SHP77 treated with DMSO at 0.1 percent for 48 hours (cell line): Measurements from ENCODE around the gene GRK4.
"Not testable (repeated sequence)": the region's sequence is repeated elsewhere in the genome, so short reads cannot be mapped to it uniquely, and the experiment has no call there.

ENCODE experiments used
- DNase-seq: peaks from one replicate; lab custom pipeline; 2025; lab: John Stamatoyannopoulos, UW

Gene GRK4

DNA sequence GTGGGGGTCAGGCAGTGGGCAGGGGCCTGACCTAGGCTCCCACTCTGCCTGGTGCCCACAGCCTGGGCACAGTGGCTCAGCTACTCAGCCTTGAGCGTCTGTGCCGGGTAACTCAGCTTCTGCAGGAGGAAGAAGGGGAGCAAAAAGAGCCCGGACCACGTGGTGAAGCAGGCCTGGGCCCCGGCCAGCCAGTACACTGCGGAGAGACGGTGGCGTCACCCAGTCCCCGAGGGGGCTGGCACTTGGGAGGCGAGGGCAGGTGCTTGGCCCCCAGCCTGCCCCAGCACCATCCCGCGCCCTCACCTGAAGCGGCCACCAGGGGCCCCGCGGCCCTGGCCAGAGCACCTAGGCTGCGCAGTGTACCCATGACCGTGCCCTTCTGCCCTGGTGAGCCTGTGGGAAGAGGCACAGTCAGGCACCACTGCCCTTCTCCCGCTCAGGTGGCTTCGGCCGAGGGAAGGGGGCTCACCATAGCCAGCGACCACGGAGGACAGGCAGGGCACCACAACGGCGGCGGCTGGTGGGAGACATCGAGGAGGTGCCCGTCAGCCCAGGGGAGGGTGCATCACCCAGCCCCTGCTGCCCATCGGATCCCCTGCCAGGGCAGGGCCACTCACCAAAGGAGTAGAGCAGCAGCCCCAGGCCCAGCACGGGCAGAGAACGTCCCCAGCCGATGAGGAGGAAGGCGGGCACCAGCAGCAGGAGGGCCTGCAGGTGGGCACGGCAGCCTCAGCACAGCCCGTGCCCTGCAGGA is 32.4 kb upstream of the GRK4 start:
- no peak for DNase-seq

DNA sequence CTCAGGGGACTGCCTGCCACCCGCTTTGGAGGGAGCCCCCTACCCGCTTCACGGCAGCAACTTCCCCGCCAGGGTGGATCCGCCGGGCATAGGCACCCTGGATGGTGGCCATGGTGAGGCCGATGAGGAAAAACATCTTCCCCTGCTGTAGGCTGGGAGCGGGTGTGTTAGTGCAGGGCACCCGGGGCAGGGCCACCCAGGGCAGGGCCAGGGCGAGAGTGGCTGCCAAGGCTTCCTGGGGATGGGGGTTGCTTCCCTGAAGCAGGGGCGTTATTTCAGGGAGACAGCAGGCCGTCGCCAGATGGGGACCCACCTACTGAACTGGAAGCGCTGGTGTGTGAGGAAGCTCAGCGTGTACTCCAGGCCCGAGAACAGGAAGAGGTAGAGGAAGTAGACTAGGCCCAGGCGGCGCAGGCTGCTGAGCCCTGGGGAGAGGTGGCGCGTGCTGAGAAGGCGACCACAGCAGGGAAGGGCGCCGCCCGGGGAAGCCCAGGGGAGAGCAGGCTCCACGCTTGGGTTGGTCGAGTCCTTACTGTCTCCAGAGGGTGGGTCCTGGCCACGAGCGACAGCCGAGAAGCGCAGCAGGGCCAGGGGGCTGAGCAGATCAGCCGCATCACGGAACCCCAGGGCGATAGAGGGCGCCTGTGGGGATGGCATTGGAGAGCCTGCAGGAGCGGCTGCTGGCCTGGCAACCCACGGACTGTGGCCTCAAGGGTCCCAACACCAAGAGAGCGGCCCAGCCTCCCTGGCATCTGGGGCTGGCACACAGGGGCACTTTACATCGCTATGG is 31.7 kb upstream of the GRK4 start:
- no peak for DNase-seq

DNA sequence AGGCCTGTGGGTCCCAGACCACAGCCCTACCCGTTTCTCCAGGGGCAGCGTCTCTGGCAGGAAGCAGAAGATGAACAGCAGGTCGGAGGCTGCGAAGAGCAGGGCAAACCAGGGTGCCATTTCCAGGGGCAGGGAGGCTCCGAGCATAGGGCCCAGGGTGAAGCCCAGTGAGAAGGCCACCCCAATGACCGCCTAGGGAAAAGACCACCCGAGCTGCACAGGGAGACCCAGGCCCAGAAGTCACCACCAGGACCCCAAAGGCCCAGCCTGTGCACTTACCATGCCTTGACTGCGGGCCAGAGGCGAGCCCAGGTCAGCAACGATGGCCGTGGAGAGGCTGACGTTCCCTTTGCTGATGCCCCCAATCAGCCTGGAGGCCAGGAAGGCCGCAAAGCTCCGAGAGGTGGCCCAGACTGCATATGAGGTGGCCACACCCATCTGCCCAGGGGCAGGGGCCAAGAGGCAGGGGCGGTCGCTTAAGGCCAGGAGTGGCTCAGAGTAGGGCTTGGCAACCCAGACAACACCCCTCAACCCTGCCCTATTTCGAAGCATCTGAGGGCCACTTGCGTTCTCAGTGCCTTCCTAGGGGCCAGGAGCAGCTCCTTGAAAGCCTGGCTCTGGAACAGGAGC is 30.9 kb upstream of the GRK4 start:
- DNase-seq: no peak

DNA sequence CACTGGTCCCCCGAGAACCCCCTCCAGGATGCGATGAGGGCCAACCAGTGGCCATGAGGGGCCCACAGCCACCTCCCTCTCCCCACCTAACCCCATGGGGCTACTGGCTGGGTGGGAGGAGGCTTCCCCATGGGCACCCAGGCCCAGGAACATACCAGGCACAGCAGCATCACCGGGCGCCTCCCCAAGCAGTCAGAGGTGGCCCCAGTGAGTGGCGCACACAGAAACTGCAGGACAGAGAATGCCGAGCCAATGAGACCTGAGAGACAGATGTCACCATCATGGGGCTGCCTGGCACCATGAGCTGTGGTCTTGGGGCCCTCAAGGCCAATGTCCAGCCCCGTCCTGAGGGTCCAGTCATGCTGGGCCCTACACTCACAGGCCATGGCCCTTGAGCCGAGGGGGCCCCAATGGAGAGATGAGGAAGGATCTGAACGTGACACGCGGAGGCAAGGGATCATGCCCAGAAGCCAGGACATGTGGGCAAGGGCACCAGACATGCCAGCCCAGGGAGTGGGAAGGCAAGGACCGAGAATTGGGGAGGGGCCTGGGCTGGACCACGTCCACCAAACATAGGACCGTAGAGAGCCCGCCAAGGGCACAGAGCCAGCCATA is 30.3 kb upstream of the GRK4 start:
- no peak for DNase-seq

DNA sequence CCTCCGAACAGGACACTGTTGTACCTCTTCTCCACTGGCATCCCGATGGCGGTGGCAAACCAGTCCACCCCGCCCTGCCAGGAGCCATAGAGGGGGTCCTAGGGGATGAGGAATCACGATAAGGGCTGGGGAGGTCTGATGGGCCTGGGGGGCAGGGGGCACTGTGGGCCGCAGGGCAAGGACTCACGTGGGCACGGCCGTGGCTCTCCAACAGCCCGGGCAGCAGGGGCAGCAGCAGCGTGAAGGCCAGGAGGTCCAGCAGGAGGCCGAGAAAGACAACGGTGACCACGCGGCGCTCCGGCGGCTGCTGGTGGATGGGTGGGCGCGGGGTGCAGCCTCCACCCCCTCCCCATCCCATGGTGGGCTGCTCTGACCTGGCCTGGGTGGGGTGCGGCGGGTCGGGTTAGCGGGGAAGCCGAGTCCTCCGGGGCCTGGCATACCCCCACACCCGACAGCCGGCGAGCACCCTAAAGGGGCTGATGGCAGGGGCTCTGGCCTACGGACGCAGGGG is 29.8 kb upstream of the GRK4 start:
- no peak for DNase-seq

DNA sequence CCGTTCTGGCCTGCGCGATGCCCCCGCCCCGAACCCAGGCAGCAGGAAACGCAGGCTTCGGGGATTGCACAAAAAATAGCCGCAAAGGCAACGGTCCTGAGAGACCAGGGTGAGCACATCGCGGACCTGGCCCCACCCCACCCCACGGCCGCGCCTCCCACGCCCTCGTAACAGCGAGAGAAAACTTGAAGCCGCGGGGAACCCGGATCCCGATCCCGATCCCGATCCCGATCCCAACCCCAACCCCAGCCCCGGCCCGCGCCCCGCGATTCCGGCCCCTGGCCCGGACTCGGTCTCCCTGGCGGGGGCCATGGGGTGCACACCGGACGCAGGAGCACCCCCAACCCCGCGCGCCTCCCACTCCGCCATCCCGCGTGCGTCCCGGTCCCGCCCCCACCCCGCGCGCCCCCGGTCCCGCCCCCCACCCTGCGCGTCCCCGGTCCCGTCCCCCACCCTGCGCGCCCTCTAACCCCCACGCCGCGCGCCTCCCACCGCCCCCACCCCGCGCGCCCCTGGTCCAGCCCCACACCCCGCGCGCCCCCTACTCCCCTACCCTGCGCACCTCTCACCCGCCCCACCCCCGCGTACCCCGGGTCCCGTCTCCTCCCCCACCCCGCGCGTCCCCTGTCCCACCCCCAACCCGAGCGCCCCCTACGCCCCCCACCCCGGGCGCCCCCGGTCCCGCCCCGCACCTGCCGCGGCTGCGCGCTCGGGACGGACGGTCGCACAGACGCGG is 29.1 kb upstream of the GRK4 start:
- DNase-seq: no peak

DNA sequence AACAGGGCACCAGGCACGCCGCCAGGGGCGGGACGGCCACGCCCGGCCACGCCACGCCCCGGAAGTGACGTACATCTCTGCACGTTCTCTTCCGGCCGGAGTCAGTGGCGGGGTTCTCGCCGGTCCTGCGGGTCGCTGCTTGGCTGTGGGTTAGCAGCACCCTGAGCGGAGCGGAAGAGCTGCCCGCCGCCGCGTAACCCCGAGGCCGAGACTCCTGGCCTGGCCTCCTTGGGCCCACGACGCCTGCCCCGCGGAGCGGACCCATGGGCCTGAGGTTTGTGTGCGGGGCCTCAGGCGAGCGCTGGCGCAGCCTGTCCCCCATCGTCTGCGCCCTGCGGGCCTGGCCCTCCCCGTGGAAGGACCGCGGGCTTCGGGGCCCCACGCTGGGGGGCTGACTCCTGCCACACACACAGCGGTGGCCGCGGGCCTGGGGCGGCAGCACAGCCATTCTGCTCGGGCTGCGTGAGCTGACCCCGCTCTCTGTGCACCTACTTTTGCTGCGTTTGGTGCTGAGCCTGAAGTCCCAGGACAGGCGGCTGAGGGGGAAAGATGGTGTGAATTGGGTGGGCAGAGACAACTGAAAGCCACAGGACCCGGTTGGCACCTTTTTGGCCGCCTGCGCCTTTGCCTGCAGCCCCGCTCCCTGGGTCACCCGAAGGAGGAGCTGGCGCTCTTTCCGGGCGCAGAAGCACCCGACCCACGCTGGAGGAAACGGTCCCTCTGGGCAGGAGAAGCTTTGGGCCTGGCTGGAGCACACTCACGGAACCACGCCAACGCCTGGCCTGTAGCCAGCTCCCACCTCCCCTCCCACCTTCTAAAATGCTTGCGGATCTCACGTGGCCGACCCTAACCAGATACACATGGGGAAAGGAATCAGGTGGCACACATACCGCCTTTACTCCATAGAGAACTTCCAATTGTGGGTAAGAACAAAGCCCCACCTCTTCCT is 28.3 kb upstream of the GRK4 start:
- DNase-seq: no peak

DNA sequence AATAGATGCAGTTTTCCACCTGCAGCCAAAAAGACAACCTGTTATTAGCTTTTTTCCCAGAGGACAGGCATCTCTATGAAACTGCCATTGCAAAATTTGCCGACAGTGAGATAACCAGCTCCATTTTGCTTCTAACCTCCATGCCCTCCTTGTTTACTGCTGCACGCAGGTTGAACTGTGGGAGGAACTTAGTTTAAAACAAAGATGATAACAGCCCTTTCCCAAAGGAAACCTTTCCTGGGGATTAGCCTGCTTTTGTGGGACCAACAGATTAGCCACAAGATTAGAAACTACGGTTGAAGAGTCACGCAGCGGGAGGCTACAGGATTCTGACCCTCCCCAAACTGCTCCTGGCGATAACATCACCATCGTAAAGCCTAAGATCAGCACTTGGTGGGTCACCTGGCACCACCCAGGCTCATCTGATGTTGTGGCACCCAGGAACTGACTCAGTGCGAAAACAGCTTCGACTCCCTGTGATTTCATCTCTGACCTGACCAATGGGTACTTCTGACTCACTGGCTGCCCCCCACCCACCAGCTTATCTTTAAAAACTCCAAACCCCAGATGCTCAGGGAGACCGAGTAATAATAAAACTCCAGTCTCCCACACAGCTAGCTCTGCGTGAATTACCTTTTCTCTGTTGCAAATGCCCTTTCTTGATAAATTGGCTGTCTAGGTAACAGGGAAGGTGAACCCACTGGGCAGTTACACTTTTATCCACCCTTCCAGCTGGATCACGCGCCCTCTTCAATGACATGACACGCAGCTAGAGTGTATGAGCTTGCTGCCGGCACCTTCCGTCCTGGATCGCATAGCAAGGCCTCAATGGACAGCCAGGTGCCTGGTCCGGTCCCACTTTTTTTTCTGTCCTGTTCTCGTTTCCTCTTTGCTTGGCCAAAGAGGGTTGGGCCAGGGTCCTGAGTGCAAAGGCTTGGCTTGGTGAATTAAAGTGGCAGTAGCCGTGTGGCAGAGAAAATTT is 27.3 kb upstream of the GRK4 start:
- DNase-seq: no peak

DNA sequence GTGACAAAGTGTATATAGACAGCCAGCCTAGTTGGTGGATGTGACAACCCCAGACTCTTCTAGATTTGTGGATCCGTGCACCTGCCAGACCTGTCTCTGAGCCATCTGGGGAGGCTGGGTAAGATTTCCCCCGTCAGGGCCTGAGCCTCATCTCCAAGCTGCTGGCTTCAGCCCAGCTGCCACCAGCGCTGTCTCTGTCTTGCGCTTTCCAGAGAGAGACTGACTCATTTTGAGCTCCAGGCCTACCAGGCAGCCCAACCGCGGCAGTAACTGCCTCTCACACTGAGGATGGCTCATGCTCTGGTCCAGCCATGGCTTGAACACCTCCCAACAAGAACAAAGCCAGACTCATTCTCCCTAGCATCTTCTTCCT is 26.6 kb upstream of the GRK4 start:
- no peak for DNase-seq

DNA sequence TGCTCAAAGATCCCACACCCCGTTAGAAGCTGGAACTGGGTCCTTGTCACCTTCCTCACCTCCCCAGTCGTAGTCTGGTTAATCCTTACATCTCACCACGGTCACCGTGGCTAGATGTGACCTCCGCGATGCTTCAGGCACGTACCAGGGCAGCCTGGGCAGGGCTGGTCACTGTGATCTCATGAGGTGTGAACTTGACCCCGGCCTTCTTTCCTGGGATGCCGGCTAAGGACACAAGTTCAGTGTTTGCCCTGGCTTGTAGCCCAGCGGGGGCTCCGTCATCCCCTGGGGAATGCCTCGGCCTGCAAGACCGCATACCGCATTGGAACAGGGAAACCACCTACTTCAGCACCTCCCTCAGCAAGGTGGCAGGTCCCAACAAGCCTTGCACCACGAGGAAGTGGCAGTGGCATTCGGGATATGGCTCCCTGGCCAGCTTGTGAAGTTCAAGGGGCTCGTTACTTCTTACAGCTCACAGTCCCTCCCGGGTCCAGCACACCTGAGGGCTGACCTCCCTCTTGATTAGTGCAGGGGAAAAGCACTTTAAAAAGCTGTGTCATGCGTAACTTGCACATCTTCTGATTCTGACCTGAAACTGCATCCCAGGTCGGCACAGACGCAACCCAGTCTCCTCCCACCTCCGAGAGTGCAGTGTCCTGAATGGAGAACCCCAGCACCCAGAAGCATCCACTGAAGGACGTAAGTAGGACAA is 26.1 kb upstream of the GRK4 start:
- no peak for DNase-seq

DNA sequence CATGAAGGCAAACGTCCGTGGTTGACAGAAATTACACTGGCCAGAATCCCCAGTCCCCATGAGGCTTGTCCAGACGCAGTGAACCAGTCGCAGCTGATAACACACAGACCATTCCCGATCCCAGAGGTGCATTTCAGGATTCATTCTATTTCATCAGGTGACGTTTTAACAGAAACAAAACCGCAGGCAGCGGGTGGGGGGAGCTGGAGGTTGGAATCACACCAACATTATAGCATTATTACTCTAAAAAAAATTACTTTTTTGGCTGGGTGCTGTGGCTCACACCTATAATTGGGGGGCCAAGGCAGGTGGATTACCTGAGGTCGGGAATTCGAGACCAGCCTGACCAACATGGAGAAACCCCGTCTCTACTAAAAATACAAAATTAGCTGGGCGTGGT is 25.4 kb upstream of the GRK4 start:
- no peak for DNase-seq

DNA sequence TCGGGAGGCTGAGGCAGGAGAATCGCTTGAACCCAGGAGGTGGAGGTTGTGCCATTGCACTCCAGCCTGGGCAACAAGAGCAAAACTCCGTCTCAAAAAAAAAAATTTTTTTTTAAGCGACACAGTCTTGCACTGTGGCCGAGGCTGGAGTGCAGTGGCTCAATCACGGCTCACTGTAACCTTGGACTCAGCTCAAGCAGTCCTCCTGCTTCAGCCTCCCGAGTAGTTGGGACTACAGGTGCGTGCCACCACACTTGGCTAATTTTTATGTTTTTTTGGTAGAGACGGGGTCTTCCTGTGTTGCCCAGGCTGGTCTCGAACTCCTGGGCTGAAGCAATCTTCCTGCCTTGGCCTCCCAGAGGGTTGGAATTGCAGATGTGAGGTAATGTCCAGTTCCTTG is 25.0 kb upstream of the GRK4 start:
- DNase-seq: not testable (repeated sequence)

DNA sequence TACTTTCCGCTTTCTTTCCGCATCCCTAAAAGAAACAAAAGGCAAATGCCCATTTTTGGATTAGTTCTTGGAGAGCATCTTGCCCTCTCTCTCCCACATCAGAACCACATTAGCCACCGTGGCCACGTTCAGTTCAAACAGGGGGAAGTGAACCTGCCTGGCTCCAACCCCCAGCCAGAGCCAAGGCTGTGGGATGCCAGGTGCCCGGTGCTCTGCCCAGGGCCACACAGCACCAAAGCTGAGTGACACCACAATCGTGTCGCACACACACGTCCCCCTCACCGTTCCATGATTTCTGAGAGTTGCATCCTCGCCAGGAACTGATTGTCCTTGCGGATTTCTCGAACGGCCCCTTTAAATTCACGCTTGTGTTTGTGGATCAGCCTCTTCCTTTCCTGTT is 24.5 kb upstream of the GRK4 start:
- DNase-seq: no peak

DNA sequence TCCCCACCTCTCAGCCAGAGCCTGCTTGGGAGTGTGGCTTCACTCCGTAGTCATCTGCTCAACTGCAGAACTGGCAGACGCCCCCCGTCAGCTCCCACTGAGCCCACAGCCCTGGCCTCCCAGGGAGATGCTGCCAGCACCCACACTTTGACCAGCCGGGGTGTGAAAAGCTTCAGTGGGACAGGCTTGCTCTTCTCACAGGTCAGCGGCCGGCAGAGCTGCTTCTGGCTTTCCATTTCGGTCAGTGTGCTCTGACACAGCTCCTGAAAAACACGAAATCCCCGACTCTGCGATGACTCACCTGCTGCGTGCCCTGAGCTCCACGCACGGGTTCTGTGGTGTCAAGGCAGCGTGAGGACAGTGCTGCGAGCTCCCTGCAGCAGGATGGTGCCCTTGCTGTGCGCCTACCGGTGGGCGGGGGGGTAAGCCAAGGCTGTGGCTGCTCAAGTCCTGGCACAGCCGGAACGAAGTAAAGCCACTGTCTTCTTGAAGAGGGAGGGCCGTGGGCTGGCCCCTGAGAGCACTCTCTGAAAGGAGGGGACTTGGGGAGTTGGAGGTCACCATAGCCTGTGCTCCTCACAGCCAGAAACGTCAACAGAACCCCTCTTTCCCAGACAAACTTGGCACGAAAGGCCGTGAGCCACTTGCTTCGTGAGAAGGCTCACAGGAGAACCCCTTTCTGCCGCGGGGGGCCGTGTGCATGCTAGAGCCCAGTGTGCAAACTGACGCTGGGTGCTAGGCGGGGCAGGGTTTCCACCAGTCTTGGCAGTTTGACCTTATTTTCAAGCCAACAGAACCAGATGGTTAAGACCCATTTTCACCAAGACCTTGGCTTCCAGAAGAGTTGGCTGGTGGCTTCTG is 23.8 kb upstream of the GRK4 start:
- no peak for DNase-seq

DNA sequence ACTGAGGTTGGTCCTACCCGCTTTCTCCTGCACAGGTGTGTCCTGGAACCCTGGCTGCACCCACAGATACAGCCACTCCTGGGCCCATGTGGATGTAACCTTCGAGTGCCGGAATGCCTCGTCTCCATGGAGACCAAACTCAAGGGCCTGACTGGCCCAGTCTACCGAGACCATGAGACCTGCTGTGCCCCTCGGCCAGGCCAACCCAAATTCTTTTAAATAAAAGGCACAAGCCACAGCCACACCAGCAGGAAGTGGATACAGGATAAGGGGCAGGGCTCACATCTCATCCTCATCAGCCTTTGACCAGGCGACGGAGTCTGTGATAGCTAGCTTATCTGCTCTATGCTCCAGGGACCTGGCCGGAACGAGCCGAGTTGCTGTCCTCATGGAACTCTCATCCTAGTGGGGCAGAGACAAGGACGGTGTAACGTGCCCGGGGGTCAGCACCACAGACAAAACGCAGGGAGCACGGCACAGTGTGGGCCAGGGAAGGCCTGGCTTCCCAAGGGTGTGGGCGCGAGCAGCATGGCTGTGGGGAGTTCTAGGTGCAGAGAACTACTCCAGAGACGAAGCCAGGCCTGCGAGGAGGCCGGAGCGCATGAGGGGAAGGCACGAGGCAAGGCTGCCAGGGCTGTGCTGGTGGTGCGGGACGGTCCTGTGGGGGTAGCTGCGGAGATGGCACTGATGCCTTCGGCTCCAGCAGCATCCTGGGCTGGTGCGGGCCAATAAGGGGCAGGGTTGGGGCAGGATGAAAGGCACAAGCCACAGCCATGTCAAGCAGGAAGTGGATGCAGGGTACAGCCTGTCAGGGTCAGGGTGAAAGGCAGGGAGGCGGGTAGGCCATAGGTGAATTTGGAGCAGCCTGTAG is 22.9 kb upstream of the GRK4 start:
- DNase-seq: no peak

DNA sequence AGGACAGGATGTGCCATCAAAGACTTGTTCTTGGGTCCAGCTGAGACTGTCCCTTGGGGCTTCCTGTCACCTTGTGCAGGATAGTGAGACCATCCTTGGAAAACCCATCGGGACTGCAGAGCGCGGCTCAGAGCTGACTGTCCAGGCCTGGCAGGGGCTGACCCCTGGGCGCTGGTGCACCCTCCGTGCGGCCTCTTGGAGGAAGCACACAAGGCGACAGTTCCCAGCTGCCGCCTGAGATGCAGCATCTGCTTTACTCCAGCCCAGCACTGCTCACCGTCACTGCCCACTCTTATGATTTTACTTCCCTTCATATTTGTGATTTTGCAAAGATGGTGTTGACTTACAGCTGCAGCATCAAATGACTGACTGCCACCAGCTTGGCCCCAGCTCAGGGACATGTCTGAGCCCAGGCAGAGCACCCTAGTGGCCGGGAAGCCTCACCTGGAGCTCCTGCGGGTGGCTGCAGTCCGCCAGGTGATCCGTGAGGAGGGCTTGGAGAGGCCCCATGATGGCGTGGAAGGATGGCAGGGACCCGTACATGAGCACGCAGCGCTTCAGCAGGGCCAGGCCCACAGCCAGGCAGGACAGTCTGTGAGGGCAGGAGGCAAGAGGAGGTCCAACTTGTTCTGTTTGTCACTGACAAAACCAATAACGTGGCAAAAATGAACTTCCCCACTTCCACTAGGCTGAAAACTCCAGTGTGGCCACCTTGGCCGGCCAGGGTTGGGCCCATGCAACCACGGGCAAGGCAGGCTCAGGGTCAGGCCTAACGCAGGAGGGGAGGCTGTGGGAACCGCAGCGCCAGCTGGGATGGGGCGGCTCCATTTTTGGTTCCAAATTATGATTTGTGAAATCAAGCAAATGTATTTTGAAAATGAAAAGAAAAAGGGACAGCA is 22.0 kb upstream of the GRK4 start:
- DNase-seq: no peak
